ENCODE data around the gene AKAP8L. TPM values are rescaled to one million over a fixed set of nuclear protein-coding genes. Genes with fewer than 3 reads are reported as not detected.
A peak's percentile ranks its signal among the peaks of the same experiment; 100 is the strongest.

The AKAP8L gene
- total and polyA plus RNA-seq, 10 of the 15 experiments (the other 5 are each of a cell fraction or from before 2014, with no cell fraction given), result 0.66 to 64.3 (median 40.0) TPM

DNA sequence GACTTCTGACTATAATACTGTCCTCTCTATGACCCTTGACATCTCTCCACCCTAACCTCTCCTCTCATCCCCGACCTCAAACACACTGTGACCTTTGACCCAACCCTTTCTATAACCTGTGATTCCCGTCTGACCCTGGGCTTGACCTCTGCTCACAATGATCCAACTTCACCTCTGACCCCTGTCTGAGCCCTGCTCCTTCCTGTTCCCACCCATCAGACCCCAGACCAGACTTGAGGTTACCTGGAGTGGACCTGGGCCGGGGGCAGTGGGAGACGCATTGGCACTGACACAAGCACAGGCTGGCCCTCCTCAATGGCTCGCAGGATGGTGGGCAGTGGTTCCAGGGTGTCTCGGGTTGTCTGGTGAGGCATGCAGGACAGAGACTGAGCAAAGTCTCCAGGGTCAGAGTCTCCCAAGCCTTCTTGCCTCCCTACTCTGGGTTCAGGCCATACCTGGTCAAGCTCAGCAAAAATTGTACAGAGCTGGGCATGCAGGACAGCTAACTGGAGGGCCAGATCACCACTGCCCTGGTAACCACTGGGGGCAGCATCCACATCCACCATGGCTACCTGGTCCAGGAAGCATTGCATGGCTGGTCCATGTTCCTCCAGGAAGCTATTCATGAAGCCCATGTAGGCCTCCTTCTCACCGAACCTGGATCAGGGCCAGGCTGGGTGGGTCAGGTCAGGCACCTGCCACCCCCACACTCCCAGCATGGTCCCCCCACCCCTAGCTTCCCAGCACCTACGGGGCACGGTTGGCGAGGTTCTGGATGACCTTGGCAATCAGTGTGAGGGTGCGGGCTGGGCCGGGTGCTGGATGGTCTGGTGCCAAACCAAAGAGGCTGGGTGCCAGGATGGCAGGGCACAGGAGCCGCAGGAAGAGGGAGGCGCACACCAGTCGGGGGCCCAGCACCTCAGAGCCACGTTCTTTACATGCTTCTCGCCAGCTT is 35.4 kb upstream of the AKAP8L start:
- Histone ChIP-seq H3K27me3 (replicated peaks in 1 of 2; ENCODE audit: control insufficient read depth in 2 of 2, insufficient read depth in 2 of 2, low read length in 1 of 2) (no peaks in the 10 kb centered on the region), H3K4me1 (ENCODE audit: control insufficient read depth, insufficient read depth, low read length) (peaks cover under 1% of the 10 kb centered on the region; the same call in 1 of the 2 replicates), H3K9me3 (replicated peaks; ENCODE audit: control insufficient read depth, insufficient read depth, low read length) (no peaks in the 10 kb centered on the region; the same call in 2 of the 3 replicates), H3K9ac (ENCODE audit: control insufficient read depth, insufficient read depth, low read length) (no peak overlapping the region), H3K27ac (ENCODE audit: control insufficient read depth, insufficient read depth) (no peak overlapping the region), H3K79me2 (ENCODE audit: control insufficient read depth, insufficient read depth, low read length) (no peaks in the 10 kb centered on the region), H3K36me3 (ENCODE audit: control insufficient read depth in 2 of 2, insufficient read depth in 2 of 2, low read length in 1 of 2) (peaks cover 18% of the 10 kb centered on the region in 2 experiments), H4K20me1 (ENCODE audit: control insufficient read depth, insufficient read depth) (no peaks in the 10 kb centered on the region), H3K4me3 (no peak overlapping the region), H3K4me2 (ENCODE audit: control insufficient read depth, insufficient read depth) (no peak overlapping the region), H2AFZ (ENCODE audit: control insufficient read depth, low read depth, low read length) (no peak overlapping the region)
- 0 out of 2 replicates have a peak, but pooled peaks have one; percentile 25 for TF ChIP-seq NR2C1 (IDR thresholded peaks at IDR 0.05)
- TF ChIP-seq POLR2A (IDR thresholded peaks at IDR 0.05; ENCODE audit: low read depth, low read length), result peak; percentile 56
- TF ChIP-seq TCF3 (IDR thresholded peaks at IDR 0.05; ENCODE audit: borderline replicate concordance, insufficient read depth, low read depth, low read length), result no peak
- peak; percentile 46 for TF ChIP-seq NR2C2 (IDR thresholded peaks at IDR 0.05; ENCODE audit: borderline replicate concordance, control insufficient read depth, insufficient read length, low read depth)
- TF ChIP-seq, protein P1, sequence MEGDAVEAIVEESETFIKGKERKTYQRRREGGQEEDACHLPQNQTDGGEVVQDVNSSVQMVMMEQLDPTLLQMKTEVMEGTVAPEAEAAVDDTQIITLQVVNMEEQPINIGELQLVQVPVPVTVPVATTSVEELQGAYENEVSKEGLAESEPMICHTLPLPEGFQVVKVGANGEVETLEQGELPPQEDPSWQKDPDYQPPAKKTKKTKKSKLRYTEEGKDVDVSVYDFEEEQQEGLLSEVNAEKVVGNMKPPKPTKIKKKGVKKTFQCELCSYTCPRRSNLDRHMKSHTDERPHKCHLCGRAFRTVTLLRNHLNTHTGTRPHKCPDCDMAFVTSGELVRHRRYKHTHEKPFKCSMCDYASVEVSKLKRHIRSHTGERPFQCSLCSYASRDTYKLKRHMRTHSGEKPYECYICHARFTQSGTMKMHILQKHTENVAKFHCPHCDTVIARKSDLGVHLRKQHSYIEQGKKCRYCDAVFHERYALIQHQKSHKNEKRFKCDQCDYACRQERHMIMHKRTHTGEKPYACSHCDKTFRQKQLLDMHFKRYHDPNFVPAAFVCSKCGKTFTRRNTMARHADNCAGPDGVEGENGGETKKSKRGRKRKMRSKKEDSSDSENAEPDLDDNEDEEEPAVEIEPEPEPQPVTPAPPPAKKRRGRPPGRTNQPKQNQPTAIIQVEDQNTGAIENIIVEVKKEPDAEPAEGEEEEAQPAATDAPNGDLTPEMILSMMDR (IDR thresholded peaks at IDR 0.05 in 2 of 3, conservative IDR thresholded peaks at IDR 0.05 in 1 of 3; ENCODE audit: control insufficient read depth in 2 of 3, extremely low read depth in 1 of 3, insufficient read depth in 1 of 3, low read depth in 3 of 3, low read length in 3 of 3), result 0 out of 6 replicates have a peak, but pooled peaks of 1 of the 3 experiments have one; percentile 8
- in situ Hi-C loops (cut with MboI), result no loop called here
- 94% methylated on average over 16 of the region's 17 CpGs for WGBS (ENCODE audit: insufficient coverage, insufficient replicate concordance, low lambda C conversion rate, missing lambda C conversion rate)
- ChIA-PET SMC1A (ENCODE audit: uncharacterized antibody, unreplicated experiment) (no interaction called here), CTCF (interaction anchor here (1.1 to 1.5 kb wide), 2 partner anchors 35 to 101 kb away, joined by 4 read pairs; partner anchors contain the start of gene AKAP8L), RAD21 (ENCODE audit: unreplicated experiment) (no interaction called here), POLR2A (no interaction called here)
- intact Hi-C loops (cut with micrococcal nuclease; ENCODE audit: unreplicated experiment), result no loop called here
- ATAC-seq (peak; percentile 17; the same call in 1 of the 3 replicates), DNase-seq (ENCODE audit: low read depth, low spot score) (no peak), FAIRE-seq (no peak)
- BruUV-seq (replicated peaks), result no TSS peak
